ENCODE results near the gene HAS3. TPM values are rescaled to one million over a fixed set of nuclear protein-coding genes. Genes with fewer than 3 reads are reported as not detected.

Gene HAS3
- total and polyA plus RNA-seq, 2 donors (not counting 3 experiments of a cell fraction or from before 2014, with no cell fraction given), result 1.5 to 1.8 TPM

DNA sequence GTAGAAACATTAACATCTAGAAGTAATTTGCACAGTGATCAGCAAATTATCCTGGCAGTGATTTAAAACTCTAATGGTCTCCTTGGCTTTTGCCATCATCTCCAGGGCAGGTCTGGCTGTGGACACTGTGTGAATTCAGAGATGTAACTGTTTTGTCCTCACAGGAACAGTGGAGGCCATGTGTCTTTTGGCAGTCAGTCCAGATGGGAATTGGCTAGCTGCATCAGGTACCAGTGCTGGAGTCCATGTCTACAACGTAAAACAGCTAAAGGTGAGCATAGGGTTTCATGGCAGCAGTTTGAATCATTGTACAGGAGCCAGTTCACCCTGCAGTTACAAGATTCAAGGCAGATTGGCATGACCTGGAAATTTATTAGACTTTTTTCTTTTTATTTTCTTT lies 54.7 kb downstream of the HAS3 start:
- dilution Hi-C loops (cut with MboI; ENCODE audit: extremely low pct_ligation_motif_present, low sequenced_read_pairs), result no loop called here
- TF ChIP-seq JUN (IDR thresholded peaks at IDR 0.05; ENCODE audit: borderline replicate concordance, insufficient read depth, insufficient read length, low read depth), result no peak
- no peak for TF ChIP-seq MYC (IDR thresholded peaks at IDR 0.05; ENCODE audit: low read depth, low read length)
- no peak for TF ChIP-seq POLR2A (IDR thresholded peaks at IDR 0.05; ENCODE audit: low read depth, low read length)
- TF ChIP-seq CTCF (IDR thresholded peaks at IDR 0.05; ENCODE audit: extremely low read depth in 1 of 2, insufficient read depth in 1 of 2, low read depth in 1 of 2, low read length in 2 of 2), result no peak
- TF ChIP-seq FOS (IDR thresholded peaks at IDR 0.05; ENCODE audit: borderline replicate concordance, insufficient read depth, low read length), result no peak
- TF ChIP-seq, protein P1, sequence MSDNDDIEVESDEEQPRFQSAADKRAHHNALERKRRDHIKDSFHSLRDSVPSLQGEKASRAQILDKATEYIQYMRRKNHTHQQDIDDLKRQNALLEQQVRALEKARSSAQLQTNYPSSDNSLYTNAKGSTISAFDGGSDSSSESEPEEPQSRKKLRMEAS (IDR thresholded peaks at IDR 0.05; ENCODE audit: insufficient read depth, insufficient read length), result no peak
- TF ChIP-seq POLR2AphosphoS5 (IDR thresholded peaks at IDR 0.05; ENCODE audit: insufficient read depth, low read depth, low read length), result no peak
- no peak for TF ChIP-seq EZH2 (IDR thresholded peaks at IDR 0.05; ENCODE audit: borderline replicate concordance, low read depth, low read length, severe bottlenecking)
- no peak for TF ChIP-seq GATA2 (IDR thresholded peaks at IDR 0.05; ENCODE audit: insufficient read depth, insufficient read length, low read depth, low read length)
- POLR2A ChIA-PET, result no interaction called here

More for the DNA sequence above, 54.7 kb downstream of the HAS3 start:
- CTCF ChIA-PET, result interaction anchor here (4.8 kb wide), 1 partner anchor 10 kb away, joined by 19 read pairs; no protein-coding TSS in a partner anchor
- Histone ChIP-seq H3K9me1 (replicated peaks; ENCODE audit: control insufficient read depth, extremely low read depth, insufficient read depth, low read length) (no peaks in the 10 kb centered on the region), H4K20me1 (replicated peaks; ENCODE audit: control insufficient read depth, extremely low read depth, insufficient read depth, low read length) (no peaks in the 10 kb centered on the region), H2AFZ (ENCODE audit: low read depth, low read length) (no peak overlapping the region), H3K27ac (ENCODE audit: insufficient read depth, low read depth, low read length) (no peak overlapping the region), H3K36me3 (ENCODE audit: control insufficient read depth in 2 of 2, extremely low read depth in 1 of 2, insufficient read depth in 2 of 2, low read length in 2 of 2) (peaks cover 20 to 26% of the 10 kb centered on the region in 2 experiments), H3K9ac (replicated peaks; ENCODE audit: extremely low read depth, insufficient read depth, low read length) (no peak overlapping the region), H3K9me3 (replicated peaks; ENCODE audit: control insufficient read depth, insufficient read depth, low read length) (no peaks in the 10 kb centered on the region), H3K4me2 (ENCODE audit: insufficient read depth, low read length) (no peak overlapping the region), H3K4me1 (ENCODE audit: control insufficient read depth, extremely low read depth, insufficient read depth, low read length) (peaks cover under 1% of the 10 kb centered on the region), H3K4me3 (replicated peaks in 1 of 3; ENCODE audit: insufficient read depth in 1 of 3, low read depth in 1 of 3, low read length in 3 of 3) (no peak overlapping the region), H3K27me3 (ENCODE audit: control insufficient read depth in 2 of 2, insufficient read depth in 2 of 2, low read length in 2 of 2) (no peaks in the 10 kb centered on the region), H3K79me2 (ENCODE audit: control insufficient read depth, insufficient read depth, low read length) (no peaks in the 10 kb centered on the region)
- FAIRE-seq (no peak), DNase-seq (ENCODE audit: low read depth, low spot score) (no peak)
- intact Hi-C loops (cut with micrococcal nuclease), result no loop called here
- no TSS peak for BruUV-seq (replicated peaks)
